Sigmoid colon (tissue), 7 donors: ENCODE results near the gene NR3C2. TPM values are rescaled to one million over a fixed set of nuclear protein-coding genes. Genes with fewer than 3 reads are reported as not detected.

ENCODE experiments used
- DNase-seq: peaks from one replicate; pipeline ENCODE4 v3.0.0-alpha.2; 2019
- H3K27ac ChIP-seq, 4 donors: fragments of 200-600 bp; sonication (generic); one replicate each; pipeline ENCODE4 v1.5.1; 2016 to 2019; ENCODE audit warnings: mild to moderate bottlenecking in 1 of 4
- H3K27me3 ChIP-seq, 3 donors: fragments of 200-600 bp; sonication (generic); one replicate each; pipeline ENCODE4 v1.5.1; 2019; ENCODE audit warnings: mild to moderate bottlenecking in 1 of 3
- H3K36me3 ChIP-seq, 4 donors: fragments of 200-600 bp; sonication (generic); one replicate each; pipeline ENCODE4 v1.5.1; 2016 to 2019
- H3K4me1 ChIP-seq, 4 donors: fragments of 200-600 bp; sonication (generic); one replicate each; pipeline ENCODE4 v1.5.1; 2017 to 2019
- H3K4me3 ChIP-seq, 4 donors: fragments of 200-600 bp; sonication (generic); one replicate each; pipeline ENCODE4 v1.5.1; 2017 to 2019; ENCODE audit warnings: mild to moderate bottlenecking in 2 of 4, moderate library complexity in 1 of 4
- H3K9me3 ChIP-seq, 4 donors: fragments of 200-600 bp in 3 of 4; sonication (generic) in 3 of 4; one replicate each; pipeline versions ENCODE4 v1.5.1 to v1.6.1; 2013 to 2019
- EP300 ChIP-seq, 4 donors: sonication (generic); formaldehyde crosslinking; IDR thresholded peaks; one replicate each; pipeline ENCODE4 v1.6.1; 2017; ENCODE audit warnings: antibody characterized with exemption in 4 of 4
- POLR2A ChIP-seq, 2 donors: fragments of 450-650 bp; IDR thresholded peaks; one replicate each; pipeline ENCODE4 v1.6.1; 2016; ENCODE audit warnings: antibody characterized with exemption in 2 of 2, mild to moderate bottlenecking in 2 of 2, moderate library complexity in 2 of 2
- POLR2AphosphoS5 ChIP-seq, 4 donors: sonication (generic); formaldehyde crosslinking; IDR thresholded peaks; one replicate each; pipeline ENCODE4 v1.6.1; 2017; ENCODE audit warnings: antibody characterized with exemption in 4 of 4
- whole genome bisulfite sequencing, 2 donors: extraction: QIAGEN DNeasy Blood & Tissue Kit; methylation state at CpG; one replicate each; pipeline ENCODE4 v1.1.7; 2013; 5-methylcytosine and 5-hydroxymethylcytosine counted together
- intact Hi-C: fragments of 100-400 bp; cut with DNase I; formaldehyde crosslinking; loops from one replicate; pipeline ENCODE4 v1.15.1; 2023
- polyA plus RNA-seq, 3 donors: library from polyadenylated mRNA; stranded (reverse); fragments of 200-250 nt; gene quantifications; one replicate each; pipeline ENCODE4 v1.2.3, GENCODE V29; 2013
- total RNA-seq, 4 donors: library from RNA; depleted of rRNA; stranded (reverse); fragments of >200 nt; gene quantifications; one replicate each; pipeline ENCODE4 v1.1.0, GENCODE V29; 2016
- TF ChIP-seq, protein P1 (sequence below), 4 experiments: fragments of 450-650 bp in 3 of 4; fragments of 200-600 bp in 1 of 4; IDR thresholded peaks; one replicate each; pipeline ENCODE4 v1.5.1; 2016 to 2019; ENCODE audit warnings: antibody characterized with exemption in 4 of 4, mild to moderate bottlenecking in 3 of 4, moderate library complexity in 2 of 4
- donor health status: healthy with polysubstance abuse.
- donor health status: Bipolar disorder and iron deficiency.
- donor health status: healthy.

Gene NR3C2
- total and polyA plus RNA-seq, 7 donors, result 15.6 to 34.9 (median 23.4) TPM

DNA sequence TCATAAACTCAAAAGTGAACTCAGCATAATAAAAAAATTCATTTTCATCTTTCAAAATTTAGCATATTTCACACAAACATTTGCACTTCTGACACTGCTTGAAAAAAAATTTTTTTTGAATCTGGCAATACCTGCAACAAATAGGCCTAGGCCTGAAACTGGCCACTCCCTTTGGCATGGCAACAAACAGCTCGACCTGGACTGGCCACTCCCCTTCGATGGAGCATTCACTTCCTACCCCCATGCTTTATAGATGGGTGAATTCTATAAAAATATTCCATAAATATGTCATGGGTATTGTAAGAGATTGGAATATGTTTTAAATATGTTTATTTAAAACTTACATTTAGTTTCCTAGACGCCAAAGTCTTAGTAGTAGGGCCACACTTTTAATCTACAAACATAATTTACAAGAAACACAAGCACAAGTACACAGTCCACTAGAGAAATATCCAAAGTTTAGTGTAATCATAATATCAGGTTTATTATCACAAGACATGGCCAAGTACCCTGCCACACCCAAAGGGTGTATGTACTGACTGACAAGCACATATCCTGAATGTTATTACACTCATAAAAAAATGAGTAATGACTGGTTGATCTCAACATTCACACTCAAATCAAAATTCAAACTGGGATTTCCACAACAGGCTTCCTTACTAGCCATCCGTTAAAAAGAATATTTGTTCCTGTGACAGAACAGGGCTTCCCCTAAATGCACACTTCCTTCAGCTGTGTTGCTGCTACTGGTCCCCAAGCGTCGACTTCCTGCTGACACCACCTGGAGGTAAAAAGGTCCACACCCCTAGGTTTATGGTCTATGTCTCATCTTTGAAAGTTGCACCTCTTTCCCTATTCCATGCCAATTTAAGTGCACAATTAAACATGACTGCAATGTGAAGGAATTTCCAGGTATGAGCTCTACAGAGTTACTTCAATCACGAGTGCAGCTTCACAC, 271.5 kb downstream of the NR3C2 start:
- 16 to 60% methylated on average over 7 of the region's 7 CpGs for WGBS, 2 donors
- no peaks in the 10 kb centered on the region for H3K9me3 ChIP-seq
- peaks cover 0 to 10% (median 8%) of the 10 kb centered on the region in 4 donors for H3K4me1 ChIP-seq
- no peak overlapping the region for H3K4me3 ChIP-seq
- intact Hi-C loops, result no loop called here
- no peak for DNase-seq
- H3K36me3 ChIP-seq, result no peaks in the 10 kb centered on the region
- no peak overlapping the region for H3K27ac ChIP-seq
- TF ChIP-seq POLR2AphosphoS5 (IDR thresholded peaks at IDR 0.05) (no peak), POLR2A (IDR thresholded peaks at IDR 0.05) (no peak), EP300 (IDR thresholded peaks at IDR 0.05) (no peak)
- TF ChIP-seq, protein P1, sequence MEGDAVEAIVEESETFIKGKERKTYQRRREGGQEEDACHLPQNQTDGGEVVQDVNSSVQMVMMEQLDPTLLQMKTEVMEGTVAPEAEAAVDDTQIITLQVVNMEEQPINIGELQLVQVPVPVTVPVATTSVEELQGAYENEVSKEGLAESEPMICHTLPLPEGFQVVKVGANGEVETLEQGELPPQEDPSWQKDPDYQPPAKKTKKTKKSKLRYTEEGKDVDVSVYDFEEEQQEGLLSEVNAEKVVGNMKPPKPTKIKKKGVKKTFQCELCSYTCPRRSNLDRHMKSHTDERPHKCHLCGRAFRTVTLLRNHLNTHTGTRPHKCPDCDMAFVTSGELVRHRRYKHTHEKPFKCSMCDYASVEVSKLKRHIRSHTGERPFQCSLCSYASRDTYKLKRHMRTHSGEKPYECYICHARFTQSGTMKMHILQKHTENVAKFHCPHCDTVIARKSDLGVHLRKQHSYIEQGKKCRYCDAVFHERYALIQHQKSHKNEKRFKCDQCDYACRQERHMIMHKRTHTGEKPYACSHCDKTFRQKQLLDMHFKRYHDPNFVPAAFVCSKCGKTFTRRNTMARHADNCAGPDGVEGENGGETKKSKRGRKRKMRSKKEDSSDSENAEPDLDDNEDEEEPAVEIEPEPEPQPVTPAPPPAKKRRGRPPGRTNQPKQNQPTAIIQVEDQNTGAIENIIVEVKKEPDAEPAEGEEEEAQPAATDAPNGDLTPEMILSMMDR (IDR thresholded peaks at IDR 0.05), result no peak
- no peaks in the 10 kb centered on the region for H3K27me3 ChIP-seq

DNA sequence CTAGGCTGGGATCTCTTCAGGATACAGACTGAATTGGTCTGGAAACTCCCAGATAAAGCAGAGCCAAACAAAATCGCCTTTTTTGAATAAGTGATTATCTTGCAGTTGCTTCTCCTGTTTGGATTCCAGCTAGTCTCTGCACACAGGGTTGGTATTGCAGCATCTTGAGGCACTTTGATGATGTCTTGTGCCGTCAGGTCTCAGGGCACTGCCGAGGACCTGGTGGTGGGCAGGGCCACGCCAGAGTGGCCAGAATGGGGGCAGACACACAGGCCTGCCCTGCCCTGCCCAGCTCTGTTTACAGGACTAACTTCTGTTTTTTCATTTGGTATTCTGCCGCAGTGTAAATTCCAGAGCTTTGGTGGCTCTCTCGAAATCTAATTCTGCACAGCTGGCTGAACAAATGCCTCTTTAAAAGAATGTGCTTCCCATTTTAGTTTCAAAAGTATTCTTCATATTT, 276.1 kb downstream of the NR3C2 start:
- H3K27ac ChIP-seq, result peak overlapping the region; percentile 5 to 44 (median 31)
- no peaks in the 10 kb centered on the region for H3K36me3 ChIP-seq
- no peaks in the 10 kb centered on the region for H3K27me3 ChIP-seq
- TF ChIP-seq EP300 (IDR thresholded peaks at IDR 0.05) (no peak), POLR2AphosphoS5 (IDR thresholded peaks at IDR 0.05) (no peak), POLR2A (IDR thresholded peaks at IDR 0.05) (no peak)
- TF ChIP-seq, protein P1 (IDR thresholded peaks at IDR 0.05), result no peak
- H3K9me3 ChIP-seq, result no peaks in the 10 kb centered on the region
- peaks cover 0 to 27% (median 18%) of the 10 kb centered on the region in 4 donors for H3K4me1 ChIP-seq
- peak overlapping the region in 2 of 4 donors; percentile 10 to 20 for H3K4me3 ChIP-seq
- DNase-seq, result no peak
- WGBS, 2 donors, result 72 to 81% methylated on average over 6 of the region's 6 CpGs
- intact Hi-C loops, result no loop called here

DNA sequence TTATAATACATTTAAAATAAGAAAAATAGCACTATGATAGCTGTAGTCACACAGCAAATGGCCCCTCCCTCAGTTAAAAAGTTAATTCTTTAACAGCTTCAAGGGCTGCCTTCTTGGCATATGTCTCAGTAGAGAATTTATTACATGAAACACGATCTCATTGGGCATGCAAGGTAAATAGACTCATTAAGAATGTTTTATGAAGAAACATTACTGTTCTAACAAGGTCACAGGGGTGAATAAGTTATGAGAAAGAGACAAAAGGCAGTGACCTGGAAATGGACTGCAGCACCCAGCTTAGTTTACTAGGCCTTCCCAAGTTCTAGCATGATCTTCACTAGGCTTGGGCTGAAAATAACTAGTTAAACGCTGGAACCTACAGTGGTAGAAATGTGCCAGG, 277.7 kb downstream of the NR3C2 start:
- H3K9me3 ChIP-seq, result no peaks in the 10 kb centered on the region
- no peaks in the 10 kb centered on the region for H3K36me3 ChIP-seq
- WGBS, 2 donors, result 19 to 60% methylated on average over 2 of the region's 2 CpGs
- no peaks in the 10 kb centered on the region for H3K27me3 ChIP-seq
- no peak for TF ChIP-seq EP300 (IDR thresholded peaks at IDR 0.05)
- TF ChIP-seq POLR2AphosphoS5 (IDR thresholded peaks at IDR 0.05), result no peak
- H3K4me1 ChIP-seq, result peaks cover 0 to 27% (median 18%) of the 10 kb centered on the region in 4 donors
- H3K4me3 ChIP-seq, result no peak overlapping the region
- intact Hi-C loops, result no loop called here
- H3K27ac ChIP-seq, result no peak overlapping the region
- DNase-seq, result no peak

DNA sequence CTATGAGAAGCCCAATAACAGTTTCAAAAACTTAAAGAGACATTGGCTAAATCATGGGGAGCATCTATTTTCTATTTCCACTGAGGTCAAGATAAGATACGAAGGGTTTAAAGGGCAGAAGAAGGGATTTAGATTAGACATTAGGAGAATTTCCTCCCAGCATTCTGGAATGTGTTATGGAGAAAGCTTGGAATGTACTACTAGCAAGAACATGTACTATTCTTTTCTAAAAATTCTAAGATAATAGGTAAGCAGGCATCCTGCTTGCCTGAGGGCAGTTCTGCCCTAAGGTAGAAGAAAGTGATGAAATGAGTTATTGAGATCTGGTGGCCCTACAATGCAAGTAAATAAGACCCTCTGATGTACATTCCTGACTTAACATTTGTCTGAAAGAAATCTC, 279.2 kb downstream of the NR3C2 start:
- Histone ChIP-seq H3K27me3 (no peaks in the 10 kb centered on the region), H3K4me1 (peaks cover 0 to 27% (median 18%) of the 10 kb centered on the region in 4 donors), H3K4me3 (no peak overlapping the region), H3K27ac (no peak overlapping the region), H3K9me3 (no peaks in the 10 kb centered on the region), H3K36me3 (no peaks in the 10 kb centered on the region)
- no peak for DNase-seq
- 41 to 79% methylated on average over 1 of the region's 1 CpG for WGBS, 2 donors
- TF ChIP-seq EP300 (IDR thresholded peaks at IDR 0.05), result no peak
- no peak for TF ChIP-seq POLR2AphosphoS5 (IDR thresholded peaks at IDR 0.05)
- TF ChIP-seq, protein P1 (IDR thresholded peaks at IDR 0.05), result no peak
- TF ChIP-seq POLR2A (IDR thresholded peaks at IDR 0.05), result no peak
- intact Hi-C loops, result no loop called here

DNA sequence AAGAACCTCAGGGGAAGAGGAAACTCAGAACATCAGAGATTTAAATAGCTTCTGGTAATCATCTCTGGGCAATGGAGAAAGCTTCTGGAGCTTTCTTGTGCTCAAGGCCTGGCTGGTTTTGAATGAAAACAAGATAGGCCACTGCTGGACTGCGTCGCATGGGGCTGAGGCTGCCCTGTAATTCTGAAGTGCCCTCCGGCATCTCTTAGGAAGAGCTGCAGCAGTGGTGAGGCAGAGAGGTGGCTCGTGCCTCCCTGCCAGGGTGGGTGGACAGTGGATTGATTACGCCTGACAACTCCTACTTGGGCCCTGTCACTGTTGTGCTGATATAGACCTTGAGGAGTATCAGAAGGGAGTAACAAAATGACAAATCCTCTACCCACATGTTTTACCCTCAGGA, 279.7 kb downstream of the NR3C2 start:
- Histone ChIP-seq H3K4me3 (no peak overlapping the region), H3K27me3 (no peaks in the 10 kb centered on the region), H3K4me1 (peaks cover 0 to 27% (median 18%) of the 10 kb centered on the region in 4 donors), H3K27ac (no peak overlapping the region), H3K36me3 (no peaks in the 10 kb centered on the region), H3K9me3 (no peaks in the 10 kb centered on the region)
- no peak for DNase-seq
- TF ChIP-seq, protein P1 (IDR thresholded peaks at IDR 0.05), result no peak
- TF ChIP-seq POLR2A (IDR thresholded peaks at IDR 0.05), result no peak
- TF ChIP-seq POLR2AphosphoS5 (IDR thresholded peaks at IDR 0.05), result no peak
- 83 to 91% methylated on average over 5 of the region's 5 CpGs for WGBS, 2 donors
- intact Hi-C loops, result no loop called here
